HTERT RPE-1 (cell line): ENCODE results near the gene NSMF.

Experiments
- in situ Hi-C: fragments of 300-500 bp; cut with MboI; formaldehyde crosslinking; loops from 4 replicates; pipeline ENCODE4 v1.14.3; 2020; ENCODE audit warnings: low sequenced_read_pairs

Gene NSMF

DNA sequence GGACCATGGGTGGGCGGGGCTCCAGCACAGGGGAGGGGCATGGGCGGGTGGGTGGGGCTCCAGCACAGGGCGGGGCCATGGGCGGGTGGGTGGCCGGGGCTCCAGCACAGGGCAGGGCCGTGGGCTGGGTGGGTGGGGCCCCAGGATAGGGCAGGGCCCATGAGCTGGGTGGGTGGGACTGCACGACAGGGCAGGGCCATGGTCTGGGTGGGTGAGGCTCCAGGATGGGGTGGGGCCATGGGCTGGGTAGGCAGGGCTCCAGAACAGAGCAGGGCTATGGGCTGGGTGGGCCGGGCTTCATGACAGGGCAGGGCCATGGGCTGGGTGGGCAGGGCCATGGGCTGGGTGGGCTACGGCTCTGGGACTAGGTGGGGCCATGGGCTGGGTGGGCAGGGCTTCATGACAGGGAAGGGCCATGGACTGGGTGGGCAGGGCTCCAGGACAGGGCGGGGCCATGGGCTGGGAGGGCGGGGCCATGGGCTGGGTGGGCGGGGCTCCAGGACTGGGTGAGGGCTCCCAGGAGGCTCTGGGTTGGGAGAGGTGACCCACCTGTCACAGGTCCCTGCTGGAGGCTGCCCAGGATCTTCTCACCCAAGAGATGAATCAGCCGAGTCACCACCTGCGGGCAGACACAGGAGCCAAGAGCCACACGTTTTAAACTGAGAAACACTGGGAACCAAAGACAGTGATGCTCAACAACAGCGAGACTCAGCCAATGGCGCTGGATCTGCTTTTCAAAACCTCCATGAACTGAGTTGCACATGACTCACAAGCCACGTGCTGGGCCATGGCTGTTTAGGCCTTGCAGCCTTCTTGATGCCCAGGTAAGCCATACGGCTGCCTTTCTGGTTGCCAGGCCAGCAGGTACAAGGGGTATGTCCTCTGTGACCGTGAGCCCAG lies 33.6 kb upstream of the NSMF start:
- in situ Hi-C loops, result no loop called here

DNA sequence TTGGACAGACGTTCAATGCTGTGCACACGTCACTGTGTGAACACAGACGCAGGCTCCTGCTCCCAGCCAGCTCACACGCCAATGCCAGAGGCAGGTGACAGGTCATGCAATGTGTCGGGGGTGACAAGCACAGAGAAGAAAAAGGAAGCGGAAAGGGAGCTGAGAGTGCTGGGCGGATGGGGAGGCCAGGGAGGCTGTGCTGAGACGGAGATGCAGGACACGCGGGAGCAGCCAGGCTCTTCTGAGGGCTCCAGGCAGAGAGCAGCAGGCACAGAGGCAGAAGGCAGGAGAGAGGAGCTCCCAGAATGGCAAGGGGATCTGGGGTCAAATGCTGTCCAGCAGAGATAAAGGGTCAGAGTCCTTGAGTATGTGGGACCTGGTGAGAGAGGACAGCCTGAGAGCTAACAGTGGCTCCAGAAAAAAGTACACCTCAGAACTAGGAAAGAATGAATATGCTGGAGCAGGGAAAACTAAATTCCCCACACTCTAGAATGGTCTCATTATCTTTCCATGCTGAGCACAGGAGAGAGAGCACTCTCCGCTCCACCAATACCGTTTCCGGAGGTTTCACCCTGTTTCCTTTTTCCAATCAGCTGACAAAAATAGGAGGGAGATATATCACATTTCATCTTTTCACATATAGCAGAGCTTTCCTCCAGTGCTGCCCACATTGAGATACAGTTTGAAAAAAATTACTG lies 32.8 kb upstream of the NSMF start:
- in situ Hi-C loops, result no loop called here

DNA sequence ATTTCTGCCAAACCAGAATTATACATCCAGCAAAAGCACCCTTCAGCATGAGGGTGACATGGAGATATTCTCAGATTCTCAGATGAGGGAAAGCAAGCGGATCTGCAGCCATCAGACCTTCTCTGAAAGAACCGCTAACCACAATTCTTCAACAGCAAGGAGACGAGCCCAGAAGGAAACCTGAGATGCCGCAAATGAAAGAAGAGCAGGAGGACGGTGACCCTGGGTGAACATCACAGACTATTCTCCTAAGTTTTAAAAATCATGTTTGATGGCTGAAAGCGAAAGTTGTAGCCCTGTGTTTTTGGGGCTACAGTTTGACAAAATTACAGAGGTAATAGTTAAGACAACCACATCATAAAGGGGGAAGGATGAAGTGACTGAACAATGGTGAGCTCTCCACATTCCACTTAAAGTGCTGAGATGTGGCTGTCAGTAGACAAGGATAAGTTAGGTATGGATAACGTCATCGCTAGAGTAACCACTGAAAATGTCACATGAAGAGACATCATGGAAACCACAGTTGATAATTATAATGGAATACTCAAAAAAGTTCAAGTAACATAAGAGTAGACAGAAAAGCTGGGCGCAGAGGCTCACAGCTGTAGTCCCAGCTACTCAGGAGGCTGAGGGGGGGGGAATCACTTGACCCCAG lies 31.5 kb upstream of the NSMF start:
- in situ Hi-C loops, result no loop called here

GRCh38 chr9:137488906-137489305 lies 29.8 kb upstream of the NSMF start:
- in situ Hi-C loops, result no loop called here

- in situ Hi-C loops, result no loop called here
Observed at GRCh38 chr9:137488327-137488653, 29.2 kb upstream of the NSMF start.

DNA sequence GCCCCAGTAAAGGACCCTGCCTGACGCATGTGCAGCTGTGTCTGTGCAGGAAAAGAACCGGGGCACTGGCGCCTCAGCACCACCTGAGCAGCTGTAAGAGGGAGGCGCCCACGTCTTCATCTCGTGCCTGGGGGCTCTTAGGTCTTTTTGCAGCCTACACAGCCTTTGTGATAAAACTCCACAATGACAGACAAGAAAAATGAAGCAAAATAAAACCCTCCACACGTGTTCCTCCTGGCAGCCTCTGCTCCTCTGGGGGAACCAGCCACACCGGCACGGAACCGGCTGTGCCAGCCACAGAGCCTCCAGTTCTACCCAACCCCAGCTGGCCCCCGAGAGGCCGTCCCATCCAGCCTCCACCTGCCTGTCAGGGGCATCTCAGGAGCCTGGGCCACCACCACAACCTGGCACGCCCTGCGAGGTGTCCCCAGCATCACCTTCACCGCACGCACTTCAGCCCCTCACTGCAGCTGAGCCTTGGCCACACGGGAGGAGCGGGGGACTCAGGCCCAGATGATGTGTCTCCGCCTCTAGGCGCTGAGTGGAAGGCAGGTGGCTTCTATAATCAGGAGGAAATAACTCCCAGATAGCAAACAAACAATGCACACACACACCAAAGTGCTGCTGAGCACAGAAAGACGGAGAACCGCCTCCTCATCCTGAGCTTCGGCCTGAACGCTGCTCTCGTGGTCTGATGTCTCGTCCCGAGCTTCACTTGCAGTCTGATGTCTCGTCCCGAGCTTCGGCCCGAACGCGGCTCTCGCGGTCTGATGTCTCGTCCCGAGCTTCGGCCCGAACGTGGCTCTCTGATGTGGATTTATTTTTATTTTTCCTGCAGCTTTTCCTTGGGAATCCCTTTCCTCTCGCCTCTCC lies 28.6 kb upstream of the NSMF start:
- in situ Hi-C loops, result no loop called here

DNA sequence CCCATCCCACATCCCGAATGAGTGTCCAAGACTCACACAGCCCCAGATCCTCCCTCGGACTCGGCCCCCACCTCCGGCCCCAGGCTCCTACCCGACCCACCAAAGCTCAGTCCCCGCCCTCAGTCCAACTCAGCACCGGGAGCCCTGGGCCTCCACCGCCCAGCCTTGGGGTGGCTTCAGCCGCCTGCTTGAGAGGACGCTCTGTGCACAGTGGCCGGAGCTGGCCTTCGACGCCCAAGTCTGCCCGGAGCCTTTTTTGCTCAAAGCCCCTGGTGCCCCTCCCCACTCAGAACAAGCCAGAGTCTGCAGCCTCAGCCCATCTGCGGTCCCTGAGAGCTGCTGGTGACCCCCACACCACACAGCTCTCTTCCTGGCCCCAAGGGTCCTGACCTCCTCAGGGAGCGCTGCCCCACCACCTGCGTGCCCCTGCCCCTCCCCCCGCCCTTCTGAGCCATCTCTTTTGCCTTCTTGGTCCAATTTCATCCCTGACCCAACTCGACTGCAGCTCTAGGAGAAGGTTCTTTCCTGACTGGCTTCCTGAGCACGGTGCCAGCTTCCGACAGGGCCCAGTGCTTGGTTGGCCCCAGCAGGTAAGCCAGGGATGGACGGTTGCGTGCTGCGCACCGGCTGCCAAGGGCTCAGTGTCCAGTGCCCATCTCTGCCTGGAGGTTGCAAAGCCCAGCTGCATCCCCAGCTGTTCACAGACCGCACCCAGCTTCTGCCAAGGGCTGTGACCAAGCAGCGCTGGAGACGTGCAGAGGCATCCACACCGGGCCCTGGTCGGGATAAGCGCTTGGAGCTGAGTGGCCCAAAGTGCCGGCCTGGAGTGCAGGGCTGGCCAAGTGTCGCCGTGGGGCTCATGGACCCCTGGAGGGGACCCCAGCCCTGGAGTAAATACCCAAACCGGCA lies 27.7 kb upstream of the NSMF start:
- in situ Hi-C loops, result no loop called here

DNA sequence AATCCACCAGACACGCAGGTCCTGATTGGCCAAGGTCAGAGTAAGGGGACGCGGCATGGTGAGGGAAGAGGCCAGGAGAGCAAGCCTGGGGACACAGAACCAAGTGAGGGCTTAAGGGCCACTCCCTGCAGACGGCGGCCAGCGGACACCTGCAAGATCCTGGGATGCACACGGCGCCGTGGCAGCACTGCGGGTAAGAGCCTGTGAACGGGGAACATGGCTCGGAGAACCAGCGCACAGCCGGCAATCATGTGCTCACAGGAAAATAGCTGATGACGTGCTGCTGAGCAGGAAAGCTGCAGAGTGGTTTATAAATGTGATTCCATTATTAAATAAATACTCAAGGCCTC lies 27.0 kb upstream of the NSMF start:
- in situ Hi-C loops, result no loop called here

DNA sequence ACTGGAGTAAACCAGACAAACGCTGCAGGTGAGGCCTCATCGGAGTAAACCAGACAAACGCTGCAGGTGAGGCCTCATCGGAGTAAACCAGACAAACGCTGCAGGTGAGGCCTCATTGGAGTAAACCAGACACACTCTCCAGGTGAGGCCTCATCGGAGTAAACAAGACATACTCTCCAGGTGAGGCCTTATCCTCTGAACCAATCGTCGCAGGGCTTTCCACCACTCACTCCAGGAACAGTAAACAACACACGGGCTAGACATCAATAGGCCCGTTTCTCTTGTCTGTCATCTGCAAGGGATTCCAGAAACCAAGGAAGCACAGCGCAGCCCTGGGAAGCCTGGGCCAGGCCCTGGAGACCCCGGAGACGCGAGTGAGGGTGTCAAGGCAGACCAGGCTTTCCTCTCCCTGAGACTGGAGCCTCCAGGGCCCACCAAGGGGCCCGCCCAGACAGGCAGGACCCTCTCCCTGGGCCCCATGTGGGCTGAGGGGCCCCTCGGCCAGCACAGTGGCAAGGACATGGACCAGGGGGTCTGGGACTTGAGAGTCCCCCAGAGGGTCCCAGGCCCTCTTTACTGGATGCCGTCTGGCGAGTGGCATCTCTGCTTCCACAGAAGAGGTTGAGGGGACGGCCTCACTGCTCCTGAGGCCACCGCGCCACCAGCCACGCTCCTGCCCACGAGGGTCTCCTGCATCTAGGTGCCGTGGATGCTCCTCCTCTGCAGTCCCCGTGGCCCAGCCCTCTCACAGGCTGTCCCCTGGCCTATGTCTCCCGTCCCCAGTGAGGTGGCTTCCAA lies 26.4 kb upstream of the NSMF start:
- in situ Hi-C loops, result no loop called here

GRCh38 chr9:137484551-137485315 lies 25.6 kb upstream of the NSMF start:
- in situ Hi-C loops, result no loop called here

GRCh38 chr9:137482094-137482781 lies 23.1 kb upstream of the NSMF start:
- in situ Hi-C loops, result no loop called here

- in situ Hi-C loops, result no loop called here
Observed at GRCh38 chr9:137480686-137481683, 21.9 kb upstream of the NSMF start.

GRCh38 chr9:137479892-137480685 lies 21.0 kb upstream of the NSMF start:
- in situ Hi-C loops, result no loop called here

GRCh38 chr9:137478962-137479861 lies 20.1 kb upstream of the NSMF start:
- in situ Hi-C loops, result no loop called here

DNA sequence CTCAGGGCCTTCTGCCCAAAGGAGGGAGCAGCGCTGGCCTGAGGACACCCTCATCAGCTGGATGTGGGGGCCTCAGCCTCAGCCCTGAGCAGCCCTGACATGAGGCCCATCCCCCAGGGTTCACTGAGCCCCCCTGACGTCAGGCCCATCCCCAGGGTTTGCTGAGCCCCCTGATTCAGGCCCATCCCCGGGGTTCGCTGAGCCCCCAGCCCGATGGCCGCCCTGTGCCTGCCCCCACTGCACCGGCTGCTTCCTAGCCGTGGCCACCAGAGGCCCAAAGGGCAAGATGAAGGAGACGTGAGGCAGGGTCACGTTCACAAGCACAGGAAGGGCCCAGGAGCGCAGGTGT lies 19.5 kb upstream of the NSMF start:
- in situ Hi-C loops, result no loop called here
